ENCODE measurements around the gene PIGC. TPM values are rescaled to one million over a fixed set of nuclear protein-coding genes. Genes with fewer than 3 reads are reported as not detected.

The PIGC gene
- total RNA-seq, 2 donors from 2014 or later, result 24.0 to 24.3 TPM

DNA sequence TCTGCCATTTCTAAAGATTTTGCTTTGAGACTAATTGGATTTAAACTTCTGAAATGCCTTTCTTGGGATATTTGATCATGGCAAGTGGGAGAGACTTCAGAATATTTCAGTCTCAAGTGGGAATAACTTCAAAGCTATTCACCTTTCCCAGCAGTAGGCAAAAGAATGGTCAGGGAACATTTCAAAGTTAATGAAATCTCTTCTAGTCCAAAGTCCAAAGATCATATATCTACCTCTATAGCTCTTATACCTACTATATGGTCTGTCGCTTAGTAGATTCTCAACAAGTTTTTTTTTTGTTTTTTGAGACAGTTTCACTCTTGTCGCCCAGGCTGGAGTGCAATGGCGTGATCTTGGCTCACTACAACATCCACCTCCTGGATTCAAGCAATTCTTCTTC is 44.5 kb upstream of the PIGC start:
- Mint-ChIP-seq H3K36me3 (ENCODE audit: low read depth) (no peaks in the 10 kb centered on the region), H3K4me1 (peaks cover 9% of the 10 kb centered on the region), H3K4me3 (no peak overlapping the region), H3K9me3 (no peaks in the 10 kb centered on the region), H3K27ac (no peak overlapping the region), H3K27me3 (ENCODE audit: insufficient read depth) (peaks cover 3% of the 10 kb centered on the region)
- TF ChIP-seq CTCF (conservative IDR thresholded peaks at IDR 0.05), result no peak
- H3K27ac ChIP-seq (ENCODE audit: low read depth, low read length), result no peak overlapping the region
- no peaks in the 10 kb centered on the region for H3K9me3 ChIP-seq (ENCODE audit: control insufficient read depth, low read length)
- H3K27me3 ChIP-seq (ENCODE audit: control insufficient read depth, insufficient read depth, low read length, poor library complexity, severe bottlenecking), result peaks cover 2% of the 10 kb centered on the region
- H3K4me3 ChIP-seq (ENCODE audit: low read length), result no peak overlapping the region
- no peaks in the 10 kb centered on the region for H3K36me3 ChIP-seq (ENCODE audit: control insufficient read depth, insufficient read depth, low read length)
- 84 to 98% methylated on average over 3 of the region's 3 CpGs for WGBS, 2 experiments (ENCODE audit: insufficient coverage in 1 of 2, insufficient read length in 1 of 2)
- H3K9ac ChIP-seq (ENCODE audit: extremely low read depth, low read length, poor library complexity, severe bottlenecking), result no peak overlapping the region
- no peaks in the 10 kb centered on the region for H3K4me1 ChIP-seq (ENCODE audit: control insufficient read depth, insufficient read depth, low read length)
- DNase-seq, result no peak

DNA sequence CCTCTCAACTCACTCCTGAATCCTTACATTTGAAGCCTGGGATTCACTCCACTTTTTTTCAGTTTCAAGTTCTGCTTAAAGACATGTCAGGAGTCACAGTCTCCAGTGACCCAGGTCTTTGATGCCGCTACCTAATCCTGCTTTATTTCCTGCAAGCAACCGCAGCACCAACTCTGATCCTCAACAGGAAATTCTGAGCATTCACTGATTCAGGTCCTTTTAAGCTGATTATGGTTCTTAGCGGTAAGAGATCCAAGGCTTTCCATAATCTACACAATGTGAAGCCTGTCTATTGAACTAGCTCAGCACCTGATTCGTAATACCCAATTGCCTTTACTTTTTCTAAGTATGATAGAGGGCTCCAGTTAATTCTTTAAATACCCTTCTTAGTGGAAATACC is 43.7 kb upstream of the PIGC start:
- H3K9me3 ChIP-seq (ENCODE audit: control insufficient read depth, low read length), result no peaks in the 10 kb centered on the region
- no peaks in the 10 kb centered on the region for H3K27me3 ChIP-seq (ENCODE audit: control insufficient read depth, insufficient read depth, low read length, poor library complexity, severe bottlenecking)
- H3K36me3 ChIP-seq (ENCODE audit: control insufficient read depth, insufficient read depth, low read length), result no peaks in the 10 kb centered on the region
- no peak overlapping the region for H3K27ac ChIP-seq (ENCODE audit: low read depth, low read length)
- H3K27me3 Mint-ChIP-seq (ENCODE audit: insufficient read depth), result peaks cover 4% of the 10 kb centered on the region
- H3K4me3 Mint-ChIP-seq, result no peak overlapping the region
- H3K4me1 ChIP-seq (ENCODE audit: control insufficient read depth, insufficient read depth, low read length), result no peaks in the 10 kb centered on the region
- H3K4me3 ChIP-seq (ENCODE audit: low read length), result no peak overlapping the region
- H3K9ac ChIP-seq (ENCODE audit: extremely low read depth, low read length, poor library complexity, severe bottlenecking), result no peak overlapping the region
- H3K4me1 Mint-ChIP-seq, result peaks cover 9% of the 10 kb centered on the region
- no peaks in the 10 kb centered on the region for H3K36me3 Mint-ChIP-seq (ENCODE audit: low read depth)
- no peaks in the 10 kb centered on the region for H3K9me3 Mint-ChIP-seq
- WGBS, 2 experiments (ENCODE audit: insufficient coverage in 1 of 2, insufficient read length in 1 of 2), result 85 to 87% methylated on average over 3 to 4 of the region's 4 CpGs
- no peak overlapping the region for H3K27ac Mint-ChIP-seq
- TF ChIP-seq CTCF (conservative IDR thresholded peaks at IDR 0.05), result no peak
- DNase-seq, result no peak

DNA sequence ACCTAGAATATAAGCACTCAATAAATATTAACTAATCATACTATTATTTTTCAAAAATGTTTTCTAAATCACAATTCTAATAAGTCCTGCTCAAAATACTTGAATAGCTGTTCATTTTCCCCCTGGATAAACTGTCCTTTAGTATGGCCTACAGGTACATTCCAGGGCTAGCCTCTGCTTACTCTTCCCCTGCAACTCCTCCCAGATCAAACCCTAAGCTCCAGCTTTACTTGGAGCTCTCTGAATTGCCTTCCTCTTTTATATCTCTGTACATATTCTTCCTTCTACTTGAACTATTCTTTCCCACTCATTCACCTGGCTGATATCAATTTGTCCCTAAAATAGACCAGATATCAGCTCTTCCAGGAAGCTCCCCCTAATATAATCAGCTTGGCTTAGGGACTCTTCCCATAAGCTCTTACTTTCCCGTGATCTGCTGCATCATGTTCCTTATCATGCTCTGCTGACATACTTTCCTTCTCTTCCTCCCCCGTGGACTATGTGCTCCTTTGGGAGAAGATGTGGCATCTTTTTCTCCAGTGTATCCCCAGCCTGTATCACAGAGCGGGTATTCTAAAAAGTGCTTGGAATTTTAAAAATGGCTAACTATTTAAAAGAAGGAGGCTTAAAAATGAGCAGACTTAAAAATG is 43.1 kb upstream of the PIGC start:
- Mint-ChIP-seq H3K27me3 (ENCODE audit: insufficient read depth) (peaks cover 2% of the 10 kb centered on the region), H3K9me3 (no peaks in the 10 kb centered on the region), H3K4me3 (no peak overlapping the region), H3K36me3 (ENCODE audit: low read depth) (no peaks in the 10 kb centered on the region), H3K27ac (no peak overlapping the region), H3K4me1 (peaks cover 12% of the 10 kb centered on the region)
- Histone ChIP-seq H3K9ac (ENCODE audit: extremely low read depth, low read length, poor library complexity, severe bottlenecking) (no peak overlapping the region), H3K27ac (ENCODE audit: low read depth, low read length) (no peak overlapping the region), H3K4me3 (ENCODE audit: low read length) (no peak overlapping the region), H3K36me3 (ENCODE audit: control insufficient read depth, insufficient read depth, low read length) (no peaks in the 10 kb centered on the region), H3K4me1 (ENCODE audit: control insufficient read depth, insufficient read depth, low read length) (no peaks in the 10 kb centered on the region), H3K9me3 (ENCODE audit: control insufficient read depth, low read length) (no peaks in the 10 kb centered on the region), H3K27me3 (ENCODE audit: control insufficient read depth, insufficient read depth, low read length, poor library complexity, severe bottlenecking) (no peaks in the 10 kb centered on the region)
- TF ChIP-seq CTCF (conservative IDR thresholded peaks at IDR 0.05), result no peak
- 83 to 92% methylated on average over 2 to 3 of the region's 3 CpGs for WGBS, 2 experiments (ENCODE audit: insufficient coverage in 1 of 2, insufficient read length in 1 of 2)
- DNase-seq, result no peak
